DOHH2 (cell line): ENCODE measurements around the gene SLC12A2.

Experiments
- H3F3A ChIP-seq: fragments of 200-600 bp; sonication (generic), shearing (Covaris generic); 2 replicates; pipeline ENCODE4 v1.6.0; 2016; ENCODE audit warnings: antibody characterized with exemption, mild to moderate bottlenecking; ENCODE audit not compliant: control insufficient read depth, insufficient read depth
- H3K27ac ChIP-seq: fragments of 200-600 bp; sonication (generic); 2 replicates; pipeline ENCODE4 v1.5.1; 2014; ENCODE audit warnings: low read depth, mild to moderate bottlenecking, low read length, moderate library complexity
- H3K27me3 ChIP-seq: fragments of 200-600 bp; sonication (generic); 2 replicates; pipeline ENCODE4 v1.6.1; 2014; ENCODE audit warnings: mild to moderate bottlenecking, low read length, mixed read lengths; ENCODE audit not compliant: control insufficient read depth
- H3K36me3 ChIP-seq: fragments of 200-600 bp; sonication (generic); 2 replicates; pipeline ENCODE4 v1.6.1; 2014; ENCODE audit warnings: mild to moderate bottlenecking, low read length, moderate library complexity, mixed read lengths; ENCODE audit not compliant: control insufficient read depth
- H3K4me1 ChIP-seq: fragments of 200-600 bp; sonication (generic); 2 replicates; pipeline ENCODE4 v1.6.1; 2014; ENCODE audit warnings: mild to moderate bottlenecking, low read length, mixed read lengths; ENCODE audit not compliant: control insufficient read depth
- H3K4me2 ChIP-seq: fragments of 200-600 bp; sonication (generic); 2 replicates; pipeline ENCODE4 v1.6.0; 2014; ENCODE audit warnings: mild to moderate bottlenecking, low read length, moderate library complexity
- H3K4me3 ChIP-seq: fragments of 200-600 bp; sonication (generic); 2 replicates; pipeline ENCODE4 v1.5.1; 2014; ENCODE audit warnings: mild to moderate bottlenecking, low read length, mixed read lengths
- H3K79me2 ChIP-seq: fragments of 200-600 bp; sonication (generic); 2 replicates; pipeline ENCODE4 v1.6.1; 2014; ENCODE audit warnings: mild to moderate bottlenecking, low read length, mixed read lengths; ENCODE audit not compliant: control insufficient read depth
- H3K9me2 ChIP-seq: fragments of 200-600 bp; sonication (generic); replicated peaks from 2 replicates; pipeline ENCODE4 v1.6.1; 2014; ENCODE audit warnings: mild to moderate bottlenecking, low read length, mixed read lengths; ENCODE audit not compliant: control insufficient read depth
- H3K9me3 ChIP-seq: fragments of 200-600 bp; sonication (generic); 2 replicates; pipeline ENCODE4 v1.6.1; 2014; ENCODE audit warnings: antibody characterized with exemption, low read length, mixed read lengths; ENCODE audit not compliant: control insufficient read depth, insufficient read depth
- H4K20me1 ChIP-seq: fragments of 200-600 bp; sonication (generic); 2 replicates; pipeline ENCODE4 v1.6.0; 2014; ENCODE audit warnings: low read depth, mild to moderate bottlenecking, antibody characterized with exemption, low read length, moderate library complexity; ENCODE audit not compliant: control insufficient read depth, insufficient read depth
- EZH2phosphoT487 ChIP-seq: fragments of 200-600 bp; sonication (generic); IDR thresholded peaks from 2 replicates; pipeline ENCODE4 v1.6.1; 2017; ENCODE audit warnings: borderline replicate concordance, mild to moderate bottlenecking, antibody characterized with exemption, low read length, moderate library complexity, mixed read lengths
- TF ChIP-seq, protein P1 (sequence below): fragments of 200-600 bp; sonication (generic); IDR thresholded peaks from one replicate; pipeline ENCODE4 v1.5.1; 2014; ENCODE audit warnings: antibody characterized with exemption, mild to moderate bottlenecking, low read depth, low read length; ENCODE audit not compliant: poor library complexity, severe bottlenecking

Gene SLC12A2

DNA sequence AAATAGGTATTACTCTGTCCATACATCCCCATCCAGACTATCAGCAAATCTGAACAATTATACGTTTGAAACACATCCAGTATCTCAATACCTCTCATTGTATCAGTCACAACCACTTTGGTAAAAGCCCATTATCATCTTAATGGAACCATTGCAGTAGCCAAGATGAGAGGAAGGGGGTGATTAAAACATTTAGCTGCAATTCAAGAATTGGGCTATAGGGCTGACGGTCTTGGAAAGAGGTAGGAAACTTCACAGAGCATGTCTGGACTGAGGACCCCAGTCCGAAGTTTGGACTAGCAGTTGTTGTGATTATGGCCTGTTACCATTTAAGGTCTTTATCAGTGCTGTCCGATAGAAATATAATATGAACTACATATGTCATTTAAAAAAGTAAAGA lies 8.6 kb downstream of the SLC12A2 start:
- Histone ChIP-seq H3K27me3 (no peaks in the 10 kb centered on the region), H3K4me2 (no peak overlapping the region), H4K20me1 (no peaks in the 10 kb centered on the region), H3K4me1 (peaks cover 7% of the 10 kb centered on the region), H3K9me2 (no peaks in the 10 kb centered on the region), H3F3A (no peaks in the 10 kb centered on the region; the same call in 1 of the 2 replicates), H3K27ac (no peak overlapping the region), H3K9me3 (peaks cover 26% of the 10 kb centered on the region), H3K36me3 (peaks cover 77% of the 10 kb centered on the region), H3K4me3 (no peak overlapping the region), H3K79me2 (peaks cover 100% of the 10 kb centered on the region)
- TF ChIP-seq, protein P1, sequence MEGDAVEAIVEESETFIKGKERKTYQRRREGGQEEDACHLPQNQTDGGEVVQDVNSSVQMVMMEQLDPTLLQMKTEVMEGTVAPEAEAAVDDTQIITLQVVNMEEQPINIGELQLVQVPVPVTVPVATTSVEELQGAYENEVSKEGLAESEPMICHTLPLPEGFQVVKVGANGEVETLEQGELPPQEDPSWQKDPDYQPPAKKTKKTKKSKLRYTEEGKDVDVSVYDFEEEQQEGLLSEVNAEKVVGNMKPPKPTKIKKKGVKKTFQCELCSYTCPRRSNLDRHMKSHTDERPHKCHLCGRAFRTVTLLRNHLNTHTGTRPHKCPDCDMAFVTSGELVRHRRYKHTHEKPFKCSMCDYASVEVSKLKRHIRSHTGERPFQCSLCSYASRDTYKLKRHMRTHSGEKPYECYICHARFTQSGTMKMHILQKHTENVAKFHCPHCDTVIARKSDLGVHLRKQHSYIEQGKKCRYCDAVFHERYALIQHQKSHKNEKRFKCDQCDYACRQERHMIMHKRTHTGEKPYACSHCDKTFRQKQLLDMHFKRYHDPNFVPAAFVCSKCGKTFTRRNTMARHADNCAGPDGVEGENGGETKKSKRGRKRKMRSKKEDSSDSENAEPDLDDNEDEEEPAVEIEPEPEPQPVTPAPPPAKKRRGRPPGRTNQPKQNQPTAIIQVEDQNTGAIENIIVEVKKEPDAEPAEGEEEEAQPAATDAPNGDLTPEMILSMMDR: no peak
- TF ChIP-seq EZH2phosphoT487: no peak

DNA sequence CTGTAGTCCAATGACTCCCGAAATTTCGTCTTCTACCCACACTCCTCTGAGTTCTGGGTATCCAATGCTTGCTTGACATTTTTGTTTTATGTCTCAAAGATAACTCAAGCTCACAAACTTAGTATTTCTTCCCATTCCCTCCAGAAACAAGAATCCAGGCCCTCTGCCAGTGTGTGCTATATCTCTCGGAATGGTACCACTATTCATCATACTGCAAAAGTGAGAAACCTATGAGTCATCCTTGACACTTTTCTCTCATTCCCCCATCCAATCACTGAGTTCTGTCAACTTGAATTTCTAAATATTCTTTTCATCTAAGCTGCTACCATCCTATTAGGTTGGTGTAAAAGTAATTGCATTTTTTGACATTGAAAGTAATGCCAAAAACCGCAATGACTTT lies 9.8 kb downstream of the SLC12A2 start:
- no peaks in the 10 kb centered on the region for H3K27me3 ChIP-seq
- H3K9me3 ChIP-seq: peaks cover 30% of the 10 kb centered on the region
- peaks cover 100% of the 10 kb centered on the region for H3K79me2 ChIP-seq

DNA sequence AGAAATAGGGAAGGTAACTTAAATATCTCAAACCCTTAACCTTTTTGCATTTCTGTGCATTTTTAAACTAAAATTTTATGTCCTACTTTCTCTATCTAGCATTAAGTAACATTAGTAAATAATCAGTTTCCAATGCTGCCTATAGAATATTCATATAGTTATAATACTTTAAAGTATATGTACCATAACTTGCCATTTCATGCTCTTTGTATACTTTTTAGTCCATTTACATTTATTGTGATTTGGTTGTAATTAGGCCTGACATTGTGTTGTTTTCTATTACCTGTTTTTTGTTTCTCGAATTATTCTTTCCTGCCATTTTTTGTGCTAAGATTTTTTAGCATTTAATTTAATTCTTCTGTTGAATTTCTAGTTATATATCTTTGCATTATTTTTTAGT lies 13.7 kb downstream of the SLC12A2 start:
- Histone ChIP-seq H3K4me2 (no peak overlapping the region), H3K27ac (no peak overlapping the region), H3K9me3 (peaks cover 36% of the 10 kb centered on the region), H4K20me1 (no peaks in the 10 kb centered on the region), H3K27me3 (no peaks in the 10 kb centered on the region), H3K4me3 (no peak overlapping the region), H3F3A (no peaks in the 10 kb centered on the region; the same call in 1 of the 2 replicates), H3K9me2 (no peaks in the 10 kb centered on the region), H3K36me3 (peaks cover 57% of the 10 kb centered on the region), H3K4me1 (peaks cover 17% of the 10 kb centered on the region), H3K79me2 (peaks cover 99% of the 10 kb centered on the region)
- TF ChIP-seq, protein P1: no peak
- no peak for TF ChIP-seq EZH2phosphoT487

More for the DNA sequence above, 9.8 kb downstream of the SLC12A2 start:
- no peaks in the 10 kb centered on the region for H3K9me2 ChIP-seq
- H3K36me3 ChIP-seq: peaks cover 71% of the 10 kb centered on the region
- no peak overlapping the region for H3K27ac ChIP-seq
- TF ChIP-seq EZH2phosphoT487: no peak
- TF ChIP-seq, protein P1: no peak
- H4K20me1 ChIP-seq: no peaks in the 10 kb centered on the region
- H3K4me3 ChIP-seq: no peak overlapping the region
- H3F3A ChIP-seq: no peaks in the 10 kb centered on the region; the same call in 1 of the 2 replicates
- no peak overlapping the region for H3K4me2 ChIP-seq
- H3K4me1 ChIP-seq: peaks cover 5% of the 10 kb centered on the region

DNA sequence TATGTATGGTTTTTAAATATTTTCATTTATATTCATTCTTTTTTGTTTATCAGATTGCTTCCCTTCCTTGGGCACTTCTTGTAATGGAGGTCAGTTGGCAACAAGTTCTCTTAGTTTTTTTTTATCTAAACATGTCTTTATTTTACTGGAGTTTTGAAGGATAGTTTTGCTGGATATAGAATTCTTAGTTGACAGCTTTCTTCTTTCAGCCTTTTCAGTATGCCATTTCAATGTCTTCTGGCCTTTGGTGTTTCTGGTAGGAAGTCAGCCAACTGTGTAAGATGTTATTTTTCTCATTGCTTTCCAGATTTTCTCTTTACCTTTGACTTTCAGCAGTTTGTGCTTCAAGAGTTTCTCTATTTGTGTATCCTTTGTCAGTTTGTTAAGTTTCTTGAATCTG lies 14.2 kb downstream of the SLC12A2 start:
- TF ChIP-seq, protein P1: no peak
- TF ChIP-seq EZH2phosphoT487: no peak
- no peaks in the 10 kb centered on the region for H4K20me1 ChIP-seq
- no peaks in the 10 kb centered on the region for H3K27me3 ChIP-seq
- H3K9me3 ChIP-seq: peaks cover 36% of the 10 kb centered on the region
- H3F3A ChIP-seq: no peaks in the 10 kb centered on the region; the same call in 1 of the 2 replicates
- H3K79me2 ChIP-seq: peaks cover 97% of the 10 kb centered on the region
- no peaks in the 10 kb centered on the region for H3K9me2 ChIP-seq
- no peak overlapping the region for H3K27ac ChIP-seq
- no peak overlapping the region for H3K4me3 ChIP-seq
- peaks cover 57% of the 10 kb centered on the region for H3K36me3 ChIP-seq
- H3K4me1 ChIP-seq: peaks cover 14% of the 10 kb centered on the region
- no peak overlapping the region for H3K4me2 ChIP-seq
